NCI-H2196 treated with DMSO at 0.1 percent for 48 hours (cell line): ENCODE measurements around the gene GFRAL.
"Not testable (repeated sequence)": the region's sequence is repeated elsewhere in the genome, so short reads cannot be mapped to it uniquely, and the experiment has no call there.

Experiments
- DNase-seq: peaks from one replicate; lab custom pipeline; 2025; ENCODE audit not compliant: unreplicated experiment; lab: John Stamatoyannopoulos, UW

Gene GFRAL

DNA sequence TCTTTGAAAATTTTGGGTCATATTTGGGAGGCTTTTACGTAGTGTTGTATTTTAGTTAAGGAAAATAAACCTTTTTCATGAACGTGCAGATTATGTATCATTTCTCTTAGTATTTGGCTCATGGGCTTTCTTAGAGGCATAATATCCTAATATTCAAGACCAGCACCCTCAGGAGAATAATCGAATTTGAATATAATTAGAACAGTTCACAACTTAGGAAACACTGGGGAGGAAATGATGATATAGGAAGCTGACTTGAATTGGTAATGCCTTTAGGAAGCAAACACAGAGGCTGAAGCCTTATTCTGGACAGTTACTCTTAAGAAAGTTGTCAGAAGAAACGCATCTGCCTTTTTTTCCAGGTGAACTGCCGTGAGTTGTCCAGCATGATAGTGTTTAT, at the start of gene GFRAL:
Gene GFRAL, plus strand, starts transcription at position 301 of the 400 bp plus-strand sequence. Its CDS starts 86 bp downstream, at position 387.
- no peak for DNase-seq

DNA sequence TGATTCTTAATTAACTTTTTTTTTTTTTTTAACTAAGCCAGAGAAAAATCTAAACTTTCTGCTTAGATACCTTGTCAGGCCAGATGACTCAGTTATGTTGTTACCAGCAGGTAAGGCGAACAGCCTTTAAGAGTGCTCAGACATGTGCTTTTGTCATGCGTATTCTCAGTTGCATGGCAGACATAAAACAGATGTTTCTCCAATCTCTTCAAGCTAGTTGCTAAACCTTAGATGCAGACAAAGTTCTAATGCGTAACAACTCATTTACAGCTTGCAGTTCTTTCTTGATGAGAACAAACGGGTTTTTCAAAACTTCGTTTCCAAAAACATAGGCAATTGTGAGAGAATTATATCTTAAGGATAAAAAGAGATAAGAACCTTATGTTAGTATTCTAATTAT, 49.6 kb upstream of the GFRAL start:
- DNase-seq = no peak

- no peak for DNase-seq
These were observed 46.1 kb upstream of the GFRAL start for GRCh38 chr6:55281215-55281614.

DNA sequence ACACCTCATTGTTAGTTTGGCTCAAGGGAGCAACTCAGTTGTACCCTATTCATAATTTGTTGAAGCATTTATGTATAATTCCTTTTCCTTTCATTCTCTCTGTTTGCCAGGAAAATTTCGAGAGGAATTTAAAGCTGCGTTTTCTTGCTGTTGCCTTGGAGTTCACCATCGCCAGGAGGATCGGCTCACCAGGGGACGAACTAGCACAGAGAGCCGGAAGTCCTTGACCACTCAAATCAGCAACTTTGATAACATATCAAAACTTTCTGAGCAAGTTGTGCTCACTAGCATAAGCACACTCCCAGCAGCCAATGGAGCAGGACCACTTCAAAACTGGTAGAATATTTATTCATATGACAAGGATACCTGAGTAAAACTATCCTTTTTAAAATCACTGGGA, 45.2 kb upstream of the GFRAL start:
- DNase-seq = no peak

DNA sequence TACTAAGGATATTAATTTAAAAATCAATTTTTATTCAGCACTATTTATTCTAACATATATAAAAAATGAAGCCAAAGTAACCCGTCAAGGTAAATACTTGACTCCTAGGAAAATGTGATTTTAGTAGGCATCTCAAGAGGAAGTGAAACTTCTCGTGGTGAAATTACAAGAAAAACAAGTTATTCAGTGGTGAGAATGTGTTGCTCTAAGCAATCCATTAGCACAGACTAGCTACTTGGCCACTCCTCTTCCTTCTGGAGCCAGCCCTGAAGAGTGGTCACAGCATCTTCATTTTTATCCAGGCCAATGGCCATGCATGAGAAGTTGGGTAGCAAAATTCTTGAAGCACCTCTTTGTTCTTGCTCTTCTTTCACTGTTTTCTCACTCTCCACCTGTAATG, 40.4 kb upstream of the GFRAL start:
- no peak for DNase-seq

- DNase-seq = no peak
These were observed 36.5 kb upstream of the GFRAL start for GRCh38 chr6:55290736-55291135.

- no peak for DNase-seq
These were observed 34.2 kb upstream of the GFRAL start for GRCh38 chr6:55293116-55293515.

DNA sequence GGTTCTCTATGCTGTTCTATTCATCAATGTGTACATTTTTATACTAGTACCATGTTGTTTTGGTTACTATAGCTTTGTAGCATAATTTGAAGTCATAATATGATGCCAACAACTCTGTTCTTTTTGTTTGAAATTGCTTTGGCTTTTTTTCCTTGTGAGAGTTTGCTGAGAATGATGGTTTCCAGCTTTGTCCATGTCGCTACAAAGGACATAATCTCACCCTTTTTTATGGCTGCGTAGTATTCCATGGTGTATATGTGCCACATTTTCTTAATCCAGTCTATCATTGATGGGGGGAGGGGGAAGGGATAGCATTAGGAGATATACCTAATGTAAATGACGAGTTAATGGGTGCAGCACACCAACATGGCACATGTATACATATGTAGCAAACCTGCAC, 30.1 kb upstream of the GFRAL start:
- not testable (repeated sequence) for DNase-seq

DNA sequence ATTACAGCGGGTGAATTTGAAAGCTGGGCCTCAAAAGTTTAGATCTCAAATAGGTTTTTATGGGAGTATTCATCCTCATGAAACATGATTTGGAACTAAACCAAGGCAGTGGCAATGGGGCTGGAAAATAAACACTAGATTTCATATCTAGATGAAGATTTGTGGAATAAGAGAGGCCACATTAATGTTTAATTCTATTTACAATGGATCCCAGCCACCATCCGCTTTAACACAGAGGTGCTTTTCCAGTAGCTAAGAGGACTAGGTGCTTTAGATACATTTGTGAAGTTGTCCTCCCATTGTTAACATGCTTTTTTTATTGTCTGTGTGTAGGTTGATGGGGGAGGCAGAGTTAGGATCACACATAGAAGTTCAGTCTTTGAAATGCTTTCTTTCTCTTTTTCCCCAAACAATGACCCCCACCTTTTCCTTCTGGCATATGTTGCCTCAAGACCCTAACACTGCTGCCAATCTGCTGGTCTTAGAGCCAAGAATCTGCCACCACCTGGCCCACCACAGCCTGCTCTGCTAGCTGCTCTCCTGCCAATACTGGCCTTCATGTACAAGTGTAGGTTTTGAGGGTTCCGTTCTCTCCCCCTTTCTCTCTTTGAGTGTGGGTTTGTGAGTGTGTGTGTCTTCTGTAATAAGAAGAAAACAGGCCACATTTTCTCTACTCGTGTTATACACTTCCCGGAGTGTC, 27.8 kb upstream of the GFRAL start:
- no peak for DNase-seq

- DNase-seq = no peak
These were observed 22.5 kb upstream of the GFRAL start for GRCh38 chr6:55304747-55305146.

- no peak for DNase-seq
These were observed 7.1 kb upstream of the GFRAL start for GRCh38 chr6:55319961-55320695.

- no peak for DNase-seq
These were observed 6.6 kb upstream of the GFRAL start for GRCh38 chr6:55320696-55321086.

DNA sequence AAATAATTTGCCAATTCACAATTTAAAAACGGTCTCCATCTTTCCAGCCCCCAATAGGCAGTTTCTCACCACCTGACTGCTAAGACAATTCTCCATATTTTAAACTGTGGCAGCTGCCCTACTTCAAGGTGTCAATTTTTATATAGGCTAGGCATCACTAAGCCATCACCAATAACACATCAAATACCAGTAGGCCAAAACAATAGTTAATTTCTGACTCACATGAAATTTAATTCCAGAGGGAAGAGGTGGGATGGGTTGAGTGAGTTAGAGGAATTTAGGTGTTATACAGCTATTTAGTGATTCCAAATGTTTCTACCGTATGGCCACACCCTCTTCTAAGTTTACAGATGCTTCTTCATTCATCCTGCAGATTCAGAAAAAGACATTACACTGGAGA, 49.9 kb downstream of the GFRAL start:
- DNase-seq = no peak

GRCh38 chr6:55379471-55379870, 52.2 kb downstream of the GFRAL start:
- DNase-seq = no peak

GRCh38 chr6:55379895-55380294, 52.6 kb downstream of the GFRAL start:
- DNase-seq = no peak

DNA sequence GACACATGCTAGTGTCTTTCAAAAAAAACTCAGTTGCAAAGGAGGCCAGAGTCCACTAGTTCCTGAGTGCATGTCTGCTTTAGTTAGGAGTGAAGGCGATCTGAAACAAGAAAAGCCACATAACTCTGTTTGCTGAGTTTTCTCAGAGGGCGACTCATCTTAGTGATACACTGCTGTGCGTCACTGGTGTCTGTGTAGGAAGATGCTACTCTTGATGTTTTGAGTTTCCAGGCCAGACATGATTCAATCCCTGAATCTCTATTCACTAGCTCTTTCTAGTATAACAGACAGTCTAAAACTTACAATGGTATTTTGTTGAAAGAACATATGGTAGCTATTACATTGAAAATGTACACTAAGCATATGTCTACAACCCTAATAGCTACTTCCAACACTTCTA, 60.9 kb downstream of the GFRAL start:
- DNase-seq = no peak

DNA sequence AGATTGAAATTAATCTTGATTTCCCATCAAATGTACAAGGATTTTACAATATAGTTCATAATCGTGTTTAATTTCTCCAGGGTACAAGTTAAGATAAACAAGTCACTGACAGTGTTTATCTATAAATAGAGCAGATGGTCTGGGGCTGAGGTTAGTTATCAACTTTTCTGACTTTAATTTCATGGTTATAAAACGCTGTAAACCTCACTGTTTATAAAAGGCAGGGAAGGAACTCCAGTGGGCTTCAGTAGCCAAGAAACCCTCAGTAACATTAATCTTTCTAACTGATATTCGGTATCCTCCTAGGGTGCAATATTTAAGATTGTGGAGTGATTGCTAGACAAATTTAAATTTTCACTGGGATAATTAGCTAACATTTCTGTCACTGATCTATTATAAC, 68.6 kb downstream of the GFRAL start:
- no peak for DNase-seq

DNA sequence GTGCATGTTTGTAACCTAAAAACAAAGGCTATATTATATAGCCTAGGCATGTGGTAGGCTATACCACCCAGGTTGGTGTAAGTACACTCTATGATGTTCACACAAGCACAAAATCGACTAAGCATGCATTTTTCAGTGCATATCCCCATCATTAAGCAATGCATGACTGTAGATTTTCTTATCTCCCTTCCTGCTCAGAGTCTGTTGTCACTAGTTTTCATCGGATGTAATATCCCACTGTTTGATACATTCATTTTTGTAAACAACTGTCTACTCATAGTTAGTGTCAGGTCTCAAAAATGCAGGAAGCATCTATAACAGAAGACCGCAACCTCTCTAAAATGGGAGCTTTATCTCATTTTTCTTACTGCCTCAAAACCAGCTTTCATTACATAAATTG, 70.7 kb downstream of the GFRAL start:
- DNase-seq = no peak

GRCh38 chr6:55399351-55399750, 72.1 kb downstream of the GFRAL start:
- DNase-seq = no peak

GRCh38 chr6:55405474-55406235, 78.4 kb downstream of the GFRAL start:
- no peak for DNase-seq

DNA sequence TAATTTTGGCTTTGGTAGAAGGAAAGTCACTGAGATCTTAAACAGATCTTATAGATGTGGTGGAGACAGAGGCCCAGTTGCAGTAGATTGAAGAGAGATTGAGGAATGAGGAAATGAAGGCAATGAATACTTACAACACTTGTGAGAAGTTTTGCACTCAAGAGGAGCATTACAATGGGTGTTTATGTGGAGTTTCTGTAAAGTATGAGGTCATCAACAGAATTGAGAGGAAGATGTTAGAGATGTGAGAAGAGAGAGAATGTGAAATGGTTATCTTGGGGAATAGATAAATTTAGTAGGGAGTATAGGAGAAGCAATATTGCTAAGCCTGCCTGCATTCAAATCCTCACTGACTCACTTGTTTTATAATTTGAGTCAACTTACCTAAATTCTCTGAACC, 83.4 kb downstream of the GFRAL start:
- DNase-seq = no peak

GRCh38 chr6:55423933-55424332, 96.7 kb downstream of the GFRAL start:
- no peak for DNase-seq
